Smooth muscle cell (in vitro differentiated cells): ENCODE measurements around the gene BCKDK. TPM values are rescaled to one million over a fixed set of nuclear protein-coding genes. Genes with fewer than 3 reads are reported as not detected.

ENCODE experiments used
- DNase-seq: peaks from one replicate; lab custom pipeline; 2025; ENCODE audit not compliant: unreplicated experiment; lab: John Stamatoyannopoulos, UW
- H2AFZ ChIP-seq: fragments of 200-600 bp; sonication (generic); 2 replicates; pipeline ENCODE4 v1.6.0; 2016; ENCODE audit warnings: antibody characterized with exemption, low read depth, mild to moderate bottlenecking
- H3F3A ChIP-seq: fragments of 200-600 bp; sonication (generic); 2 replicates; pipeline ENCODE4 v1.6.0; 2017; ENCODE audit warnings: antibody characterized with exemption, low read depth
- H3K27ac ChIP-seq: fragments of 200-600 bp; sonication (generic); 2 replicates; pipeline ENCODE4 v1.5.1; 2016; ENCODE audit warnings: low read depth, mild to moderate bottlenecking
- H3K27me3 ChIP-seq: fragments of 200-600 bp; sonication (generic); 2 replicates; pipeline ENCODE4 v1.6.1; 2016; ENCODE audit warnings: low read depth, mild to moderate bottlenecking
- H3K36me3 ChIP-seq: fragments of 200-600 bp; sonication (generic); 2 replicates; pipeline ENCODE4 v1.5.1; 2016; ENCODE audit warnings: low read depth
- H3K4me1 ChIP-seq: fragments of 200-600 bp; sonication (generic); 2 replicates; pipeline ENCODE4 v1.5.1; 2016; ENCODE audit warnings: low read depth
- H3K4me2 ChIP-seq: fragments of 200-600 bp; sonication (generic); 2 replicates; pipeline ENCODE4 v1.6.0; 2016; ENCODE audit warnings: mild to moderate bottlenecking
- H3K4me3 ChIP-seq: fragments of 200-600 bp; sonication (generic); 2 replicates; pipeline ENCODE4 v1.5.1; 2016; ENCODE audit warnings: mild to moderate bottlenecking
- H3K79me2 ChIP-seq: fragments of 200-600 bp; sonication (generic); 2 replicates; pipeline ENCODE4 v1.6.0; 2016; ENCODE audit warnings: low read depth, mild to moderate bottlenecking
- H3K9ac ChIP-seq: fragments of 200-600 bp; sonication (generic); 2 replicates; pipeline ENCODE4 v1.6.0; 2016; ENCODE audit warnings: low read depth
- H3K9me3 ChIP-seq: fragments of 200-600 bp; sonication (generic); replicated peaks from 2 replicates; pipeline ENCODE4 v1.5.1; 2016; ENCODE audit warnings: low read depth
- H4K20me1 ChIP-seq: fragments of 200-600 bp; sonication (generic); 2 replicates; pipeline ENCODE4 v1.6.0; 2016; ENCODE audit warnings: low read depth
- CTCF ChIP-seq: fragments of 200-600 bp; sonication (generic); IDR thresholded peaks from 2 replicates; pipeline ENCODE4 v1.5.1; 2017; ENCODE audit warnings: borderline replicate concordance, mild to moderate bottlenecking, antibody characterized with exemption; ENCODE audit not compliant: insufficient read depth, poor library complexity, severe bottlenecking
- WGBS: methylation state at CpG from one replicate; pipeline ENCODE4 v1.1.7; 2016; ENCODE audit warnings: low lambda C conversion rate; 5-methylcytosine and 5-hydroxymethylcytosine counted together
- polyA plus RNA-seq: library from polyadenylated mRNA; unstranded; fragments of >200 nt; fragmentation: Nextera tagmentation; extraction: Ambion mirVana; gene quantifications from 2 replicates; pipeline ENCODE4 v1.2.1, GENCODE V29; 2016
- total RNA-seq: library from RNA; depleted of rRNA; stranded (reverse); fragments of >200 nt; gene quantifications from 2 replicates; pipeline ENCODE4 v1.2.3, GENCODE V29; 2014

BCKDK gene
- total and polyA plus RNA-seq, 2 experiments from 2014 or later: 40.5 to 82.6 TPM

- Histone ChIP-seq H3K4me3 (no peak overlapping the region), H3K36me3 (no peaks in the 10 kb centered on the region), H2AFZ (no peak overlapping the region), H3K4me1 (no peaks in the 10 kb centered on the region), H3K79me2 (peaks cover 22% of the 10 kb centered on the region), H3K9ac (no peak overlapping the region), H3K4me2 (no peak overlapping the region), H3K27ac (no peak overlapping the region), H3K9me3 (no peaks in the 10 kb centered on the region), H3K27me3 (no peaks in the 10 kb centered on the region), H4K20me1 (peaks cover 48% of the 10 kb centered on the region), H3F3A (no peaks in the 10 kb centered on the region)
- WGBS: 86% methylated on average over 5 of the region's 5 CpGs
- no peak for TF ChIP-seq CTCF
- no peak for DNase-seq
Measured at GRCh38 chr16:31087971-31088370, 20.2 kb upstream of the BCKDK start.

GRCh38 chr16:31088459-31089183, 19.6 kb upstream of the BCKDK start, which contains the start of gene PRSS53:
Gene PRSS53 (minus strand): TSS chr16:31088943. CDS start chr16:31088809, 134 bp downstream.
- Histone ChIP-seq H3K9me3 (no peaks in the 10 kb centered on the region), H3K4me3 (no peak within 1 kb of the TSS), H3K27me3 (no peaks in the 10 kb centered on the region), H4K20me1 (peaks cover 50% of the 10 kb centered on the region), H3K36me3 (no peaks in the 10 kb centered on the region), H3F3A (no peaks in the 10 kb centered on the region), H3K4me2 (no peak within 1 kb of the TSS), H3K4me1 (no peaks in the 10 kb centered on the region), H3K27ac (no peak within 1 kb of the TSS), H3K79me2 (peaks cover 27% of the 10 kb centered on the region), H3K9ac (no peak within 1 kb of the TSS), H2AFZ (no peak within 1 kb of the TSS)
- DNase-seq: no peak
- TF ChIP-seq CTCF: no peak
- 94% methylated on average over 15 of the region's 15 CpGs for WGBS

- 97% methylated on average over 8 of the region's 8 CpGs for WGBS
- no peak overlapping the region for H3K4me3 ChIP-seq
- DNase-seq: no peak
- H4K20me1 ChIP-seq: peaks cover 50% of the 10 kb centered on the region
- H2AFZ ChIP-seq: no peak overlapping the region
- no peak overlapping the region for H3K27ac ChIP-seq
- H3K27me3 ChIP-seq: no peaks in the 10 kb centered on the region
- no peaks in the 10 kb centered on the region for H3K36me3 ChIP-seq
- no peak for TF ChIP-seq CTCF
- H3F3A ChIP-seq: no peaks in the 10 kb centered on the region
- H3K4me1 ChIP-seq: no peaks in the 10 kb centered on the region
- no peak overlapping the region for H3K9ac ChIP-seq
- no peak overlapping the region for H3K4me2 ChIP-seq
- peaks cover 33% of the 10 kb centered on the region for H3K79me2 ChIP-seq
- H3K9me3 ChIP-seq: no peaks in the 10 kb centered on the region
Measured at GRCh38 chr16:31089199-31089598, 19.0 kb upstream of the BCKDK start.

- Histone ChIP-seq H3K79me2 (peaks cover 35% of the 10 kb centered on the region), H3K4me3 (no peak overlapping the region), H3K4me1 (no peaks in the 10 kb centered on the region), H3K27ac (no peak overlapping the region), H3K9me3 (no peaks in the 10 kb centered on the region), H3K9ac (no peak overlapping the region), H3K4me2 (no peak overlapping the region), H3K36me3 (no peaks in the 10 kb centered on the region), H3F3A (no peaks in the 10 kb centered on the region), H2AFZ (no peak overlapping the region), H4K20me1 (peaks cover 50% of the 10 kb centered on the region), H3K27me3 (no peaks in the 10 kb centered on the region)
- WGBS: 42% methylated on average over 2 of the region's 2 CpGs
- no peak for DNase-seq
- no peak for TF ChIP-seq CTCF
Measured at GRCh38 chr16:31090540-31090939, 17.6 kb upstream of the BCKDK start.
